Sigmoid colon (tissue), 7 donors: ENCODE data around the gene ZDHHC13. TPM values are rescaled to one million over a fixed set of nuclear protein-coding genes. Genes with fewer than 3 reads are reported as not detected.

Source experiments
- DNase-seq: peaks from one replicate; pipeline ENCODE4 v3.0.0-alpha.2; 2019
- H3K27ac ChIP-seq, 4 donors: fragments of 200-600 bp; sonication (generic); one replicate each; pipeline ENCODE4 v1.5.1; 2016 to 2019; ENCODE audit warnings: mild to moderate bottlenecking in 1 of 4
- H3K27me3 ChIP-seq, 3 donors: fragments of 200-600 bp; sonication (generic); one replicate each; pipeline ENCODE4 v1.5.1; 2019; ENCODE audit warnings: mild to moderate bottlenecking in 1 of 3
- H3K36me3 ChIP-seq, 4 donors: fragments of 200-600 bp; sonication (generic); one replicate each; pipeline ENCODE4 v1.5.1; 2016 to 2019
- H3K4me1 ChIP-seq, 4 donors: fragments of 200-600 bp; sonication (generic); one replicate each; pipeline ENCODE4 v1.5.1; 2017 to 2019
- H3K4me3 ChIP-seq, 4 donors: fragments of 200-600 bp; sonication (generic); one replicate each; pipeline ENCODE4 v1.5.1; 2017 to 2019; ENCODE audit warnings: mild to moderate bottlenecking in 2 of 4, moderate library complexity in 1 of 4
- H3K9me3 ChIP-seq, 4 donors: fragments of 200-600 bp in 3 of 4; sonication (generic) in 3 of 4; one replicate each; pipeline versions ENCODE4 v1.5.1 to v1.6.1; 2013 to 2019
- EP300 ChIP-seq, 4 donors: sonication (generic); formaldehyde crosslinking; IDR thresholded peaks; one replicate each; pipeline ENCODE4 v1.6.1; 2017; ENCODE audit warnings: antibody characterized with exemption in 4 of 4
- POLR2A ChIP-seq, 2 donors: fragments of 450-650 bp; IDR thresholded peaks; one replicate each; pipeline ENCODE4 v1.6.1; 2016; ENCODE audit warnings: antibody characterized with exemption in 2 of 2, mild to moderate bottlenecking in 2 of 2, moderate library complexity in 2 of 2
- POLR2AphosphoS5 ChIP-seq, 4 donors: sonication (generic); formaldehyde crosslinking; IDR thresholded peaks; one replicate each; pipeline ENCODE4 v1.6.1; 2017; ENCODE audit warnings: antibody characterized with exemption in 4 of 4
- WGBS, 2 donors: extraction: QIAGEN DNeasy Blood & Tissue Kit; methylation state at CpG; one replicate each; pipeline ENCODE4 v1.1.7; 2013; 5-methylcytosine and 5-hydroxymethylcytosine counted together
- intact Hi-C: fragments of 100-400 bp; cut with DNase I; formaldehyde crosslinking; loops from one replicate; pipeline ENCODE4 v1.15.1; 2023
- polyA plus RNA-seq, 3 donors: library from polyadenylated mRNA; stranded (reverse); fragments of 200-250 nt; gene quantifications; one replicate each; pipeline ENCODE4 v1.2.3, GENCODE V29; 2013
- total RNA-seq, 4 donors: library from RNA; depleted of rRNA; stranded (reverse); fragments of >200 nt; gene quantifications; one replicate each; pipeline ENCODE4 v1.1.0, GENCODE V29; 2016
- TF ChIP-seq, protein P1 (sequence below), 4 experiments: fragments of 450-650 bp in 3 of 4; fragments of 200-600 bp in 1 of 4; IDR thresholded peaks; one replicate each; pipeline ENCODE4 v1.5.1; 2016 to 2019; ENCODE audit warnings: antibody characterized with exemption in 4 of 4, mild to moderate bottlenecking in 3 of 4, moderate library complexity in 2 of 4
- donor health status: healthy with polysubstance abuse.
- donor health status: Bipolar disorder and iron deficiency.
- donor health status: healthy.

ZDHHC13 gene
- total and polyA plus RNA-seq, 7 donors: 6.6 to 18.4 (median 7.5) TPM

DNA sequence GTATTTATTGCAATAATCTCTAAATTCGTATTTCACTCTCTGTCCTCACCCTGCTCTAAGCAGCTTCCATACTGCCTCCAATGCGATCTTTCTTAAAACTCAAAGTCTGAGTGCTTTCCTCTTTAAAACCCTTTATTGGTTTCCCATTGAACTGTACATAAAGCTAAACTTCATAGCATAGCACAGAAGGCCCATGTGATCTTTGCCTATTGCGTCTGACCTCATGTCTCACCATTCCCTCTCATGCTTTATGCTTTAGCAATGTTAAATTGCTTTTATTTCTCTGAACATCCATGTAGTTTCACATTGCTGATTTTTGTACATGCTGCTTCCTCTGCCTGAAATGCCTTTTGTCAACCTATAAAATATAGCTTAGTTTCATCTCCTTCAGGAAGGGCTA, 28.4 kb downstream of the ZDHHC13 start:
- intact Hi-C loops: no loop called here

DNA sequence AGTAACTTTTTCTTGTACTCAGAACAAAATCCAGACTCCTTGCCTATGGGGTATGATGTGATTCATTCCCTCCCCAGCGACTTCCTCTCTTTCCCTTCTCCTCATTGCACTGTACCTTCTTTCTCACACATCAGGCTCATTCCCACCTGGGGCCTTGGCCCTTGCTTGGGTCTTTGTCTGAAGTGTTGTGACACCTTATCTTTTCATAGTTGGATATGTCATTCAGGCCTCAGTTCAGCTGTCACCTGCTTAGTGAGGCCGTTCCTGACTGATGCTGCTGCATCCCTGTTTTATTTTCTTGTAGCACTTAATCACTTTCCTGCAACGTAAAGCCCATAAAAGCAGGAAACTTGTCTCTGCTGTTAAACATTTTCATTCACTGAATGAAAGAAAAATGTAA, 39.9 kb downstream of the ZDHHC13 start:
- WGBS, 2 donors: 50 to 59% methylated on average over 3 of the region's 3 CpGs
- intact Hi-C loops: no loop called here

More for the DNA sequence above, 28.4 kb downstream of the ZDHHC13 start:
- DNase-seq: no peak
- no peaks in the 10 kb centered on the region for H3K9me3 ChIP-seq
- H3K27me3 ChIP-seq: no peaks in the 10 kb centered on the region
- no peak overlapping the region for H3K4me3 ChIP-seq
- TF ChIP-seq EP300 (IDR thresholded peaks at IDR 0.05) (no peak), POLR2AphosphoS5 (IDR thresholded peaks at IDR 0.05) (no peak), POLR2A (IDR thresholded peaks at IDR 0.05) (no peak)
- TF ChIP-seq, protein P1, sequence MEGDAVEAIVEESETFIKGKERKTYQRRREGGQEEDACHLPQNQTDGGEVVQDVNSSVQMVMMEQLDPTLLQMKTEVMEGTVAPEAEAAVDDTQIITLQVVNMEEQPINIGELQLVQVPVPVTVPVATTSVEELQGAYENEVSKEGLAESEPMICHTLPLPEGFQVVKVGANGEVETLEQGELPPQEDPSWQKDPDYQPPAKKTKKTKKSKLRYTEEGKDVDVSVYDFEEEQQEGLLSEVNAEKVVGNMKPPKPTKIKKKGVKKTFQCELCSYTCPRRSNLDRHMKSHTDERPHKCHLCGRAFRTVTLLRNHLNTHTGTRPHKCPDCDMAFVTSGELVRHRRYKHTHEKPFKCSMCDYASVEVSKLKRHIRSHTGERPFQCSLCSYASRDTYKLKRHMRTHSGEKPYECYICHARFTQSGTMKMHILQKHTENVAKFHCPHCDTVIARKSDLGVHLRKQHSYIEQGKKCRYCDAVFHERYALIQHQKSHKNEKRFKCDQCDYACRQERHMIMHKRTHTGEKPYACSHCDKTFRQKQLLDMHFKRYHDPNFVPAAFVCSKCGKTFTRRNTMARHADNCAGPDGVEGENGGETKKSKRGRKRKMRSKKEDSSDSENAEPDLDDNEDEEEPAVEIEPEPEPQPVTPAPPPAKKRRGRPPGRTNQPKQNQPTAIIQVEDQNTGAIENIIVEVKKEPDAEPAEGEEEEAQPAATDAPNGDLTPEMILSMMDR (IDR thresholded peaks at IDR 0.05): no peak
- no peaks in the 10 kb centered on the region for H3K4me1 ChIP-seq
- peaks cover 0 to 40% (median 0%) of the 10 kb centered on the region in 4 donors for H3K36me3 ChIP-seq
- H3K27ac ChIP-seq: no peak overlapping the region
- WGBS, 2 donors: 31 to 54% methylated on average over 3 of the region's 3 CpGs

DNA sequence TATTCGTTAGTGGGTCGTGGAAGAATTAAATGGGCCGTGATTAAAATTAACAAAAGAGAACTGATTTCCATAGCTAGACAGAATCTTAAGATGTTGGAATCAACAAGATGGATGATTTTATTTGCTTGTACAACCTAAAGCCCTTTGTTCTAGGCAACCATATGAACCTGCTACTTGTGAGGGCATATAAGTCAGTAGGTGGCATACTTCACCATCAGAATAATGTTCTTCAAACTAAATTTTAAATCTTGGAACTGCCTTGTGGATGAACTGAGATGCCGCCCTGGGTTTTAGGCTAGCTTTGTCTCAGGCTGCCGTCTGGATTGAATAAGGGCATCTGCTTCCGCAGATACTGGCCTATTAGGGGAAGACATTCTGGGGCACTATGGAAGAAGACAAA, 43.9 kb downstream of the ZDHHC13 start:
- Histone ChIP-seq H3K4me3 (no peak overlapping the region), H3K9me3 (no peaks in the 10 kb centered on the region), H3K36me3 (peaks cover 0 to 35% (median 0%) of the 10 kb centered on the region in 4 donors), H3K27me3 (no peaks in the 10 kb centered on the region), H3K4me1 (no peaks in the 10 kb centered on the region), H3K27ac (no peak overlapping the region)
- TF ChIP-seq EP300 (IDR thresholded peaks at IDR 0.05) (no peak), POLR2AphosphoS5 (IDR thresholded peaks at IDR 0.05) (no peak), POLR2A (IDR thresholded peaks at IDR 0.05) (no peak)
- TF ChIP-seq, protein P1 (IDR thresholded peaks at IDR 0.05): no peak
- DNase-seq: no peak
- intact Hi-C loops: no loop called here
- WGBS, 2 donors: 90 to 91% methylated on average over 6 of the region's 6 CpGs

More for the DNA sequence above, 39.9 kb downstream of the ZDHHC13 start:
- Histone ChIP-seq H3K27me3 (no peaks in the 10 kb centered on the region), H3K9me3 (no peaks in the 10 kb centered on the region), H3K27ac (no peak overlapping the region), H3K4me3 (no peak overlapping the region), H3K36me3 (peaks cover 0 to 46% (median 0%) of the 10 kb centered on the region in 4 donors), H3K4me1 (no peaks in the 10 kb centered on the region)
- TF ChIP-seq EP300 (IDR thresholded peaks at IDR 0.05): no peak
- TF ChIP-seq, protein P1 (IDR thresholded peaks at IDR 0.05): no peak
- TF ChIP-seq POLR2AphosphoS5 (IDR thresholded peaks at IDR 0.05): no peak
- no peak for TF ChIP-seq POLR2A (IDR thresholded peaks at IDR 0.05)
- no peak for DNase-seq

DNA sequence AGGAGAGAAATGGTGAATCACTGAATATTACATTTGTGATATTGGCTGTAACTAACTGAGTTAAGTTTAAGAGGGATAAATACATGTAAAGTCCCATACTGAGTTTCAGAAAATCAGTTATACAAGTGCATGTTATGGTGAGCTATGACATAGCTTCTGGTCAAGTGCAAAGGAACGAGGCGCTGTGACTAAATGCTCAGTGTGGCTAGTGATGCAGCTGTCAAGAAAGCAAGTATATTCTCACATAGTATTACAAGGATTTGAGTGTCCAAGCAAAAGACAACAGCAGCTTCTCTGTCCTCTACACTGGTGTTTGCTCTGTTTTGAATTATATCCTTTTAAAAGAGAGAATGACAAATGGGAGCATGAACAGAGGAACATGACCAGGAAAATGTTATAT, 44.7 kb downstream of the ZDHHC13 start:
- Histone ChIP-seq H3K4me1 (no peaks in the 10 kb centered on the region), H3K27ac (no peak overlapping the region), H3K9me3 (no peaks in the 10 kb centered on the region), H3K4me3 (no peak overlapping the region), H3K36me3 (peaks cover 0 to 41% (median 0%) of the 10 kb centered on the region in 4 donors), H3K27me3 (no peaks in the 10 kb centered on the region)
- 93 to 99% methylated on average over 2 of the region's 2 CpGs for WGBS, 2 donors
- DNase-seq: no peak
- TF ChIP-seq, protein P1 (IDR thresholded peaks at IDR 0.05): no peak
- TF ChIP-seq POLR2A (IDR thresholded peaks at IDR 0.05) (no peak), POLR2AphosphoS5 (IDR thresholded peaks at IDR 0.05) (no peak), EP300 (IDR thresholded peaks at IDR 0.05) (no peak)
- intact Hi-C loops: no loop called here

DNA sequence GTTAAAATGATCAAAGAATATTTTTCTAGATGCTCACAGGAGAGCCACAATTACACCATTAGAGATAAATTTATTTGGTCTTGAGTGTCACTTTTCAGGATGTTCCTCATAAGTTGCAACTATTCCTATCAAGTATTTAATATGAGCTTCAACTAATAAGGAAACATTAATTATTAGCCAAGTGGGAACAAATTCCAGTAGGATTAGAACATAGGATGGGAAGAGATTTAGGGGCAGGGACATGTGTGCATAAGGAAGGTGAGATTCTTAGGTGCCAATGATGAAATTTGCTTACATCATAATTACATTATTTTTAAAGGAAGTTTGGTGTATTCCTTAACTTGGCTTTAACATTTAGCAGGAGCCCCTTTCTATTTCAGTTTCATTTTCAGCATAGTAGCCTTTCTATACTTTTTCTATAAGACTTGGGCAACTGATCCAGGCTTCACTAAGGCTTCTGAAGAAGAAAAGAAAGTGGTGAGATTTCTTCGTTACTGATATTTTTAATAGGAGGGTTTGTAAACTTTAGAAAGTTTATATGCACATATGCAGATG, 46.1 kb downstream of the ZDHHC13 start:
- Histone ChIP-seq H3K4me3 (no peak overlapping the region), H3K9me3 (no peaks in the 10 kb centered on the region), H3K27ac (no peak overlapping the region), H3K36me3 (peaks cover 0 to 49% (median 0%) of the 10 kb centered on the region in 4 donors), H3K27me3 (no peaks in the 10 kb centered on the region), H3K4me1 (peaks cover 0 to 3% (median 1%) of the 10 kb centered on the region in 4 donors)
- DNase-seq: no peak
- TF ChIP-seq EP300 (IDR thresholded peaks at IDR 0.05): no peak
- TF ChIP-seq, protein P1 (IDR thresholded peaks at IDR 0.05): no peak
- TF ChIP-seq POLR2AphosphoS5 (IDR thresholded peaks at IDR 0.05): no peak
- no peak for TF ChIP-seq POLR2A (IDR thresholded peaks at IDR 0.05)
- intact Hi-C loops: no loop called here
- WGBS, 2 donors: 96 to 99% methylated on average over 1 of the region's 1 CpG
